Stimulated activated CD8-positive, alpha-beta memory T cell treated with anti-CD3 and anti-CD28 coated beads, Interleukin-15, amount 100 ng/mL, for 48 hours (primary cell): Measurements from ENCODE around the gene PLK1.
"Not testable (repeated sequence)": the region's sequence is repeated elsewhere in the genome, so short reads cannot be mapped to it uniquely, and the experiment has no call there.

ENCODE experiments used
- DNase-seq, 2 donors: peaks; one replicate each; pipeline ENCODE4 v3.0.0-alpha.2; 2020; ENCODE audit warnings: low read depth in 2 of 2

The PLK1 gene

DNA sequence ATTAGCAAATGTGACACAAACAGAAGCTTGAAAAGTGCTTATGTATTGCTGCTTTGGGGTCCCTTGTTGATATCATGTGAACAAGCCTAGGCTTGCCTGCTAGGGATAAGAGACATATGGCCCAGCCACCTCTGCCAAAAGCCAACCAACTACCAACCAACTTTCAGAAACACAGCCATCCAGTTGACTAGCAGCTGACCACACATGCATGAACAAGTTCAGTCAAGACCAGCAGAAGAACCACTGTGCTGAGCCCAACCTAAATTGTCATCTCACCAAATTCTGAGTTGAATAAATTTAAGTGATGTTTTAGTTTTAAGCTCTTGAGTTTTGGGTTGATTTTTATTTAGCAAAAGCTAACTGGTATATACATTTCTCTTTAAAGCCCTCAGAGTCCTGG, 30.8 kb downstream of the PLK1 start:
- no peak for DNase-seq

DNA sequence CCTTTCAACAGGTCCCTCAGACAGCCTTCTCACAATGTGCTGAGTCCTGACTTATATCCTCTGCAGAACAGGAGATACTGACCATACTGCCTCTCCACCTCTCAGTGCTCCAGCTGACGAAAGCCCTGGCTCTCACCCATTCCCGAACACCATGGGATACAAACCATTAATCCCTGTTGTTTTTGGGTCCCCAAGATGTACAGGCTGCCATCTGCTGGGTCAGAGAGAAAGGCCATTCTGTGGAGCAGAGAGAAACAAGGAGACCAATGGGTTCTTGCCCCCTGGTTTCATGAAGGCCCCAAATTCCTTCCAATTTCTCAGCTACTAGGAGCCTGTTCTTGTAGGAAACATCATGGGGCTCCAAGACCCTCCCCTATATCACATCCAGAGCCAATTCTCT, 31.3 kb downstream of the PLK1 start:
- no peak for DNase-seq

DNA sequence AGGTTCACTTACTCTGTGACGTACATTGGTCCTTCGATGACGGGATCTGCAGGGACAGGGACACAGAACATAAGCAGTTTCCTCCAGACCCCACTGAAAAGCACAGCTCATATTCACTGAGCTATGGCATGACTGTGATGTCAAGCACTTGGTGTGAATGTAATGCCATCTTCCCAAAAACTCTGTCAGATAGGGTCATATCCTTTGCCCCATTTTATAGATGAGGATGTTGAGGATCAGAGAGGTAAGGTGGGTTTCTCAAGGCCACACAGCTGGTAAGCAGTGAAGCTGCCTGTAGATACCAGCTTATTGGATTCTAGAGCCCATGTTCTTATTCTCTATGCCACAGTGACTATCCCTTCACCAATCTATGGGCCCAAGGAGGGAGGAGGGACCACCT, 31.8 kb downstream of the PLK1 start:
- no peak for DNase-seq

DNA sequence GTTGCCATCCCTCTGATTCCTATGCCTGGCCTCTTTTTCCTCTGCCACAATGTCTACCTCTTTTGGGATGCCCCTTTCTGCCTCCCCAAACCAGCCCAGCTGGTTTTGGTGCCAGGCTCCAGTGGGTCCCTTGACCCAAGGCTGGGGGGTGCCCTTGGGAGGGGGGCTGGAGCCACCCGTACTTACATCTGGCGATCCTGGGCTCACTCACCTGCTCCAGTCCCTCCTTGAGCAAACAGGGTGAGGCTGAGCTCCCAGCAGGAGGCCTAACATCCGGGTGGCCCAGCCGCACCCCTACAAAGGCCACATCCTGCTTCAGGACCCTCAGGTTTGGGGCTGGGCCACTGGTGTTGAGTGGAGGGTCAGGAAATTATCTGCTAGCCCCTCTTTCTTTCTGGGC, 33.1 kb downstream of the PLK1 start:
- no peak for DNase-seq

DNA sequence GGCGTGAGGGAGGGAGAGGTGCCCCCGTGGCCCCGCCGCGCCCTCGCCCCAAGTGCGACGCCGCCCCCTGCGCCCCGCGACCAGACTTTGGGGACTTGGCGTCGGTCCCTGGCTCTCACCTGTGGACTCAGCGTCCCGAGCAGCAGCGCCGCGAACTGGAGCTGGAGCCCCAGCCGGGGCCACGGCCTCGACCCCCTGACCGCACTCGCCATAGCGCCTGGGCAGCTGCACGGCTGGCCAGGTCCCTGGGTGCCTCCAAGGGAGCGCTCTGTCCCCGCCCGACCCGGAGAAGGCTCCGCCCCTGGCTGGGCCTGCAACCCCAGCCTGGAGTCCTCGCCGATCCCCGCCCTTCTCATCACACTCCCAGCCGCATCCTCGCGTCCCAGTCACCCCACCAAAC, 34.3 kb downstream of the PLK1 start, which contains the start of gene ERN2:
ERN2 (minus strand) TSS at position 247 of the 400 bp plus-strand sequence; CDS start at position 212, 35 bp downstream.
- no peak for DNase-seq

DNA sequence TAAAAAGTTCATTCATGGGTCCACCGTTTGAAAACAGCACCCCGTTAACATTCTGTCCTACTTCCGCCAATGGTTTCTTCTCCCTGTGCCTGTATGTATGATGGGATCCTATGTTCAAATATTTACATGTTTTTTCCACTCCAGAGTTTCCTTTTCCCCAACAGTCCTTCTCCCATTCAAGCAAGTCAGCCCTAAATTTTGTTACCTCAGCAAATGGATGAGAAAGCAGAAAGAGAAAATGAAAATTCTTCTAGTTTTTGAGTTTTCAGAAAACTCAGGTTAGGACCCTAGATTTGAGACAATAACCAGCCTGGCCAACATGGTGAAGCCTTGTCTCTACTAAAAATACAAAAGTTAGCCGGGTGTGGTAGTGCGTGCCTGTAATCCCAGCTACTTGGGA, 37.8 kb downstream of the PLK1 start:
- DNase-seq, result no peak

DNA sequence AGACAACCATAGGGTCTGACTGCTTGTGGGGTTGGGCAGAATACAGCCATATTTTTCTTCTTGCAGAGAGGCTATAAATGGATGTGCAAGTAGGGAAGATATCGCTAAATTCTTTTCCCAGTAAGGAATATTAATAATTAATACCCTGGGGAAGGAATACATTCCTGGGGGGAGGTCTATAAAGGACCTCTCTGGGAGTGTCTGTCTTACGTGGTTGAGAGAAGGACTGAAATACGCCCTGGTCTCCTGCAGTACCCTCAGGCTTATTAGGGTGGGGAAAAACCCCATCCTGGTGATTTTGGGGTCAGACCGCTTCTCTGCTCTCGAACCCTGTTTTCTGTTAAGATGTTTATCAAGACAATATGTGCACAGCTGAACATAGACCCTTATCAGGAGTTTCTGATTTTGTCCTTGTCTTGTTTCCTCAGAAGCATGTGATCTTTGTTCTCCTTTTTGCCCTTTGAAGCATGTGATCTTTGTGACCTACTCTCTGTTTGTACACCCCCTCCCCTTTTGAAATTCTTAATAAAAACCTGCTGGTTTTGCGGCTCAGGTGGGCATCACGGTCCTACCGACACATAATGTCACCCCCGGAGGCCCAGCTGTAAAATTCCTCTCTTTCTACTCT, 44.0 kb downstream of the PLK1 start:
- DNase-seq, result not testable (repeated sequence)

DNA sequence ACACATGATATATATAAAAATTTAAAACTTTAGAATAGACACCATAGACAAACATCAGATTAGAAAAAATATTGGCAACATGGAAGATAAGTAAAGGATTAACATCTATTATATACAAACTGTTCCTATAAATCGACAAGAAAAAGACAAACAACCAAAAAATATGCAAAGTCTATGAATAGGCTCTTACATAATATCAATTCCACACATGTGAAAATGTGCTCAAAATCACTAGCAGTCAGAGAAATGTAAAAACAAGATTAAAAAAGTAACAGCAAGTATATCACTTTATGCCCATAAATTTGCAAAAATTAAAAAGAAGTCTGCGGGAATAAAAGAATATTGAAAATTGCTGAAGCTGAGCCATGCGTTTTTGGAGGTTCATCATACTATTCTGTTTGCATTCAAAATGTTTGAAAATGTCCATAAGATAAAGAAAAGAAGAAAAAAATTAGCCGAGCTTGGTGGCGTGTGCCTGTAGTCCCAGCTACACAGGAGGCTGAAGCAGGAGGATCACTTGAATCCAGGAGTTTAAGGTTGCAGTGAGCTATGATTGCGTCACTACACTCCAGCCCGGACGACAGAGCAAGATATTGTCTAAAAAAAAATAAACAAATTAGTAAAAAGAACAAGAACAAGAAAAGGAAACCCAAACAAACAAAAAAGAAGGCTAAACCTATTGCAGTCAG, 45.6 kb downstream of the PLK1 start:
- no peak for DNase-seq

DNA sequence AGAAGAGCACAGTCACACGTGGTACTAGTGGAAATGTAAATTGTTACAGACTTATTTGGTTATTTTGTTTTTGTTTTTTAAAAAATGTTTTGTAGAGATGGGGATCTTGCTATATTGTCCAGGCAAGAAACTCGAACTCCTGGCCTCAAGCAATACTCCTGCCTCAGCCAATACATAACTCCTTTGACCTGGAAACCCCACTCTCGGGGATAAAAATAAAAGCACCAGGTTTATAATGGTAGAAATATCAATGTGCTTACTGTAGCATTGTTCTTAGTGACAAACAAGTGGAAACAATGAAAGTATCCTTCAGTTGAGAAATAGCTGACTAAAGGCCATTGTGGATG, 46.1 kb downstream of the PLK1 start:
- no peak for DNase-seq

DNA sequence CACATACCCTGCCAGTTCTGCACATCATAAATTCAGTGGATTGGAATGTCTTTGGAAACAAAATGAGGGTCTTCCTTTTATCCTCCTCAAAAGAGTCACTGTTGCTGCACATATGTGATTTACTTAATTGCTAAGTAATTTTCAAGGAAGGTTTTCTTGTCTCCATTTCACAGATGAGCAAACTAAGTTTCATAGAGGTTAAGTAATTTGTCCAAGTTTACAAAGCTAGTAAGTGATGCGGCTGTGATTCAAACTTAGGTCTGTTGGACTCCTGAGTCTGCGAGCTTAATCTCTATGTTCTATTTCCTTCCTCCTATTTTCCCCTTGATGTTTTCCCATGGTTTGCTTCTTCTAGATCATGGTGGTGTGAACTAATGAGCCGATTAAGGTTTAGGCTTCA, 48.0 kb downstream of the PLK1 start:
- DNase-seq, result no peak

DNA sequence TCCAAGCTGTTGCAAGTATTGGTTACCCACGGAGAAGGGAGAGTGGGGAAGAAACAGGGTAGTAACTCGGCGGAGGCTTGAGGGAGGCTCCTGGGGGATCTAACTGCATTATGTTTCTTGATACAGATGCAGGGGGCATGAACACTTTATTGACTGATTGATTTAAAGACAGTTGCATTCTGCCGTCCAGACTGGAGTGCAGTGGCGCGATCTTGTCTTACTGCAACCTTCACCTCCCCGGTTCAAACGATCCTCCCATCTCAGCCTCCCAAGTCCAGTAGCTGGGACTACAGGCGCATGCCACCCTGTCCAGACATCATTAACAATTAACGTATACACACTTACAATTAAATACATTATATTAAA, 49.4 kb downstream of the PLK1 start:
- no peak for DNase-seq

DNA sequence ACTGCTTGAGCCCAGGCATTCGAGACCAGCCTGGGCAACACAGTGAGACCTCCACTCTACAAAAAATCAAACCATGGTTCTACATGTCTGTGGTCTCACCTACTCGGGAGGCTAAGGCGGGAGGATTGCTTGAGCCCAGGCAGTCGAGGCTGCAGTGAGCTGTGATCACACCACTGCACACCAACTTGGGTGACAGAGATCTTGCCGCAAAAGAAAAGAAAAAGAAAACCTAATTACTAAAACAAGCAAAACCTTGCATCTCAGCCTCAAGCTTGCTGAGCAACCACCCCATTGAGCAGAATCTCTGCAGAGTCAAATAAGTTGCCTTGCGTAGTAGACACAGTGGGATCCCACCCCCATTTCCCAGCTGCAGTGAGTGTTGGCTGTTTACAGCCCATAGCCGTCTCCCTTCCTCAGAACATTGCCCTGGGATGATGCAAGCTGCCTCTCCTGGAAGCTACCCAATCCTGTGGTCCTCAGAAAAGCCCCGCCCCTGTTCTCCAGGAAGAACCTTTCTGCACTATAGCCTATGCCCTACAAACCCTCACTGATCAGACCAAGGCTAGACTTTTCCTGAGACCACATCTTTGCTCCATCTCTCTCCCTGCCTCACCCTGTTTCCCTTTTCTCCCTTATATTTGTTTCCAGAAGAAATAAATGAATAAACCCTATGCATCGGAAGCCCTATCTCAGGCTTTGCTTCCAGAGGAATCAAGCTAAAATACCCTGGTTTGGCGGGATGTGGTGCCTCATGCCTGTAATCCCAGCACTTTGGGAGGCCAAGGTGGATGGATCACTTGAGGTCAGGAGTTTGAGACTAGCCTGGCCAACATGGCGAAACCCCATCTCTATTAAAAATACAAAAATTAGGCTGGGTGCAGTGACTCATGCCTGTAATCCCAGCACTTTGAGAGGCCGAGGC, 51.1 kb downstream of the PLK1 start:
- no peak for DNase-seq

DNA sequence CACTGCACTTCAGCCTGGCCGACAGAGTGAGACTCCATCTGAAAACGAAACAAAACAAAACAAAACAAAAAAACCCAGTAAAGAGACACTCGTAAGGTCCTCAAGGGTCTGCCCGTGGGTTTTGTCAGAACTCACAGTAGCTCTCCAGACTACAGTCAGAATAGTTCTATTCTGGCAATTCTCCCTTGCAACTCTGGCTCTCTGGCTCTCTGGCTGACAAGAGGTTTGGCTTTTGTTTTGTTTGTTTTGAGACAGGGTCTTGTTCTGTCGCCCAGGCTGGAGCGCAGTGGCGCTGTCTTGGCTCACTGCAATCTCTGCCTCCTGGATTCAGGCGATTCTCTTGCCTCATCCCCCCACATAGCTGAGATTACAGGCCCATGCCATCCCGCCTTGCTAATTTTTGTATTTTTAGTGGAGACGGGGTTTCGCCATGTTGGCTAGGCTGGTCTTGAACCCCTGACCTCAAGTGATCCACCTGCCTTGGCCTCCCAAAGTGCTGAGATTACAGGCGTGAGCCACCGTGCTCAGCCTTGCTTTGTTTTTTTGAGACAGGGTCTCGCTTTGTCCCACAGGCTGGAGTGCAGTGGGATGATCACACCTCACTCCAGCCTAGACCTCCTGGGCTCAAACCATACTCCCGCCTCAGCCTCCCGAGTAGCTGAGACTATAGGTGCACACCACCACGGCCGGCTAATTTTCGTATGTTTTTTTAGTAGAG, 55.6 kb downstream of the PLK1 start:
- DNase-seq, result no peak

DNA sequence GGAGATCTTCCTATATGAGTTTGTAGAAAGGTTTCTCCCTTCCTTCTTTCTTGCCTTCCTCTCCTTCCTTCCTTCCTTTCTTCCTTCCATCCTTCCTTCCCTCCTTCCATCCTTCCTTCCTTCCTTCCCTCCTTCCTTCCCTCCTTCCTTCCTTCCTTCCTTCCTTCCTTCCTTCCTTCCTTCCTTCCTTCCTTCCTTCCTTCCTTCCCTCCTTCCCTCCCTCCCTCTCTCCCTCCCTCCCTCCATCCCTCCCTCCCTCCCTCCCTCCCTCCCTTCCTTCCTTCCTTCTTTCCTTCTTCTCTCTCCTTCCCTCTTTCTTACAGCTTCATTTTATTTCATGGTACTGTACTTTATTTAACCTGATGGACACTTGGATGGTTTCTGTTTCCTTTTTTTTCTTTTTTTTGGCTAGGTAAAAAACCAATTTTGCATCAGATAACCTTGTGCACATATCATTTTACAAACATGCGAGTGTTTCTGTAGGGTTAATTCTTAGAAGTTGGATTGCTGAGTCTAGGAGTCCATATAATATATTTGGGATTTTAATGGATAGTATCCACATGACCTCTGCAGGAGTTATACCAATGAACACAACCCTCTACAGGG, 58.8 kb downstream of the PLK1 start:
- DNase-seq, result not testable (repeated sequence)

DNA sequence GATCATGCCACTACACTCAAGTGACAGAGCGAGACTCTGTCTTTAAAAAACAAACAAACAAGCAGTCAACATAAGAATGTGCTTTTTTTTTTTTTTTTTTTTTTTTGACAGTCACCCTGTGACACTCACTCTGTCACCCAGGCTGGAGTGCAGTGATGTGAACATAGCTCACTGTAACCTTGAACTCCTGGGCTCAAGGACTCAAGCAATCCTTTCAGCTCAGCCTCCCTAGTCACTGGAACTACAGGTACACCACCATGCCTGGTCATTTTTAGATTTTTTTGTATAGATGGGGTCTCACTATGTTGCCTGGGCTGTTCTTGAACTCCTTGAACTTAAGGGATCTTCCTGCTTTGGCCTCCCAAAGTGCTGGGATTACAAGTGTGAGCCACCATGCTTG, 60.8 kb downstream of the PLK1 start:
- DNase-seq, result no peak
